Thyroid gland (tissue), 4 donors: Measurements from ENCODE around the gene EP400. TPM values are rescaled to one million over a fixed set of nuclear protein-coding genes. Genes with fewer than 3 reads are reported as not detected.

Experiments used
- DNase-seq, 2 donors: peaks; one replicate each; pipeline ENCODE4 v3.0.0-alpha.2; 2019
- H3K27ac ChIP-seq, 3 donors: fragments of 200-600 bp; sonication (generic); 1 replicate in 2 of 3; 2 replicates in 1 of 3; pipeline ENCODE4 v1.5.1; 2016 to 2019; ENCODE audit warnings: mild to moderate bottlenecking in 1 of 3, moderate library complexity in 1 of 3
- H3K27me3 ChIP-seq: fragments of 200-600 bp; sonication (generic); one replicate; pipeline ENCODE4 v1.5.1; 2019
- H3K36me3 ChIP-seq, 2 donors: fragments of 200-600 bp; sonication (generic); one replicate each; pipeline ENCODE4 v1.5.1; 2016 to 2019
- H3K4me1 ChIP-seq, 2 donors: fragments of 200-600 bp; sonication (generic); one replicate each; pipeline ENCODE4 v1.5.1; 2017 to 2019
- H3K4me3 ChIP-seq, 3 donors: fragments of 200-600 bp; sonication (generic); replicated peaks in 1 of 3; 1 replicate in 2 of 3; 2 replicates in 1 of 3; pipeline ENCODE4 v1.5.1; 2016; ENCODE audit warnings: mild to moderate bottlenecking in 1 of 3
- H3K9me3 ChIP-seq: fragments of 200-600 bp; sonication (generic); one replicate; pipeline ENCODE4 v1.5.1; 2017
- POLR2A ChIP-seq, 2 donors: fragments of 450-650 bp; IDR thresholded peaks; one replicate each; pipeline ENCODE4 v1.6.1; 2017; ENCODE audit warnings: antibody characterized with exemption in 2 of 2, mild to moderate bottlenecking in 2 of 2, moderate library complexity in 1 of 2
- WGBS, 2 donors: methylation state at CpG; one replicate each; pipeline ENCODE4 v1.1.5; 2017; 5-methylcytosine and 5-hydroxymethylcytosine counted together
- intact Hi-C: fragments of 100-400 bp; cut with DNase I; formaldehyde crosslinking; loops from one replicate; pipeline ENCODE4 v1.15.1; 2023
- total RNA-seq, 4 donors: library from RNA; depleted of rRNA; stranded (reverse); fragments of >200 nt; gene quantifications; one replicate each; pipeline ENCODE4 v1.2.3, GENCODE V29; 2016
- TF ChIP-seq, protein P1 (sequence below), 6 experiments: fragments of 200-600 bp in 3 of 6; fragments of 450-650 bp in 3 of 6; sonication (generic) in 3 of 6; IDR thresholded peaks; one replicate each; pipeline ENCODE4 v1.5.1; 2016 to 2019; ENCODE audit warnings: antibody characterized with exemption in 6 of 6, mild to moderate bottlenecking in 2 of 6, inconsistent platforms in 1 of 6, moderate library complexity in 1 of 6

The EP400 gene
- total RNA-seq, 4 donors from 2014 or later, result 22.1 to 51.8 (median 25.4) TPM

DNA sequence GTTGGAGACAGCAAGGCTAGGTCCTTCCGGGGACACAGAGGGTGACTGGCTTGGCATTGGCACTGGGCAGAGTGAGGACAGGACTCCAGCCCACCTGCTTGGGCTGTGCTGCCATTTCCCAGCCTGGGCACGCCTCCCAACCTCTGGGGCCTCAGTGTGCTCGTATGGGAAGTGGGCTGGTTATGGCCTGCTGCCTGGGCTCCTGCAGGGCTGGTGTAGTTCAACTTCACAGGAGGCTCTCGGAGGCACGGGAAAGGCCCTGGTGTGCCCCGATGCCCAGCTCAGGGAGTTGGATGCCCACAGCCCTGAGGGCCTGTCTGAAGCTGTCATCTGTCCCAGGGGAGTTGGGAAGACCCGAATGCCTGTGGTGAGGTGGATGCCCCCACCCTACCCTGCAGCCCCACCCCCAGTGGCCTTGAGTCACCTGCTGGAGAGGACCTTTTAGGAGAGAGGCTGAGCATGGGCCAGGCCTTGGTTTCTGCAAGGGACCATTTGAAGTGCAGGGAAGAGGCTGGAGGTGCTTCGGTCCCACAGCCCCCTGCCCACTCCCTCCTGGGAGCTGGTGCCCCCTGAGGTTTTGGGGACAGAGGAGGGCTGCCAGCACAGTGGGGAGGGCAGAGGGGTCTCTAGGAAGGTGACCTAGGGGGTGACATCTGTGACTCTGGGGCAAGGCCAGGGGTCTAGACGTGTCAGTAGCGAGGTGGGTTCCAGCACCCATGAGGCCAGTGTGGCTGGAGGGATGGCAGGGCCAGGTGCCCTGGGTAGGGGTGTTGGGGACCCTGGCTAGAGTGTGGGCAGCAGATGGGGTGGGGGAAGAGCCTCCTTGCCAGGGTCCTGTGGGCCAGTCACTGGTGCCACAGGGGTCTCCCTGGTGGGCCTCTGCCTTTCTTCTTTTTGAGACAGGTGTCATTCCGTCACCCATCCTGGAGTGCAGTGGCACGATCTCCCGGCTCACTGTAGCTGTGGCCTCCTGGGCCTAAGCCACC lies 46.2 kb upstream of the EP400 start:
- intact Hi-C loops, result no loop called here
- WGBS, 2 donors, result 92 to 95% methylated on average over 5 to 8 of the region's 13 CpGs
- Histone ChIP-seq H3K27ac (no peak overlapping the region), H3K4me1 (peaks cover 10 to 30% of the 10 kb centered on the region in 2 donors), H3K4me3 (no peak overlapping the region), H3K9me3 (no peaks in the 10 kb centered on the region), H3K36me3 (peaks cover 7 to 11% of the 10 kb centered on the region in 2 donors), H3K27me3 (no peaks in the 10 kb centered on the region)
- no peak for DNase-seq
- no peak for TF ChIP-seq POLR2A (IDR thresholded peaks at IDR 0.05)
- TF ChIP-seq, protein P1, sequence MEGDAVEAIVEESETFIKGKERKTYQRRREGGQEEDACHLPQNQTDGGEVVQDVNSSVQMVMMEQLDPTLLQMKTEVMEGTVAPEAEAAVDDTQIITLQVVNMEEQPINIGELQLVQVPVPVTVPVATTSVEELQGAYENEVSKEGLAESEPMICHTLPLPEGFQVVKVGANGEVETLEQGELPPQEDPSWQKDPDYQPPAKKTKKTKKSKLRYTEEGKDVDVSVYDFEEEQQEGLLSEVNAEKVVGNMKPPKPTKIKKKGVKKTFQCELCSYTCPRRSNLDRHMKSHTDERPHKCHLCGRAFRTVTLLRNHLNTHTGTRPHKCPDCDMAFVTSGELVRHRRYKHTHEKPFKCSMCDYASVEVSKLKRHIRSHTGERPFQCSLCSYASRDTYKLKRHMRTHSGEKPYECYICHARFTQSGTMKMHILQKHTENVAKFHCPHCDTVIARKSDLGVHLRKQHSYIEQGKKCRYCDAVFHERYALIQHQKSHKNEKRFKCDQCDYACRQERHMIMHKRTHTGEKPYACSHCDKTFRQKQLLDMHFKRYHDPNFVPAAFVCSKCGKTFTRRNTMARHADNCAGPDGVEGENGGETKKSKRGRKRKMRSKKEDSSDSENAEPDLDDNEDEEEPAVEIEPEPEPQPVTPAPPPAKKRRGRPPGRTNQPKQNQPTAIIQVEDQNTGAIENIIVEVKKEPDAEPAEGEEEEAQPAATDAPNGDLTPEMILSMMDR (IDR thresholded peaks at IDR 0.05), result no peak

DNA sequence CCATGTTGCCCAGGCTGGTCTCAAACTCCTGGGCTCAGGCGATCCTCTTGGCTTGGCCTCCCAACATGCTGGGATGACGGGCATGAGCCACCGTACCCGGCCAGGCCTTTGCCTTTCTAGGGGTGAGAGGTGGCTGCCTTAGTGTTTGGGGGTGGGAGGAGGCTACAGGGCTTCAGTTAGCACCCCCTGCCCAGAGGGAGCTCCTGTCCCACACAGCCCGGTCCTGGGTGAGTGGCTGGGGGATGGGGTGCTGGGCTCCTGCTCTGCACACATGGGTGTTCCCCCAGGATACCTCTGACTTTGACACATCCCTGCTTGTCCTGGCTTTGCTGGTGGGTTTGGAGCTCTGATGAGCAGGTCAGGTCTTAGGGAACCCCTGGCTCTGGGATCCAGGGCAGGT lies 45.4 kb upstream of the EP400 start:
- Histone ChIP-seq H3K4me3 (no peak overlapping the region), H3K36me3 (peaks cover 15 to 19% of the 10 kb centered on the region in 2 donors), H3K4me1 (peaks cover 10 to 30% of the 10 kb centered on the region in 2 donors), H3K9me3 (no peaks in the 10 kb centered on the region), H3K27me3 (no peaks in the 10 kb centered on the region), H3K27ac (no peak overlapping the region)
- WGBS, 2 donors, result 83 to 98% methylated on average over 4 to 5 of the region's 5 CpGs
- TF ChIP-seq POLR2A (IDR thresholded peaks at IDR 0.05), result no peak
- TF ChIP-seq, protein P1 (IDR thresholded peaks at IDR 0.05), result no peak
- DNase-seq, result no peak
- intact Hi-C loops, result no loop called here

DNA sequence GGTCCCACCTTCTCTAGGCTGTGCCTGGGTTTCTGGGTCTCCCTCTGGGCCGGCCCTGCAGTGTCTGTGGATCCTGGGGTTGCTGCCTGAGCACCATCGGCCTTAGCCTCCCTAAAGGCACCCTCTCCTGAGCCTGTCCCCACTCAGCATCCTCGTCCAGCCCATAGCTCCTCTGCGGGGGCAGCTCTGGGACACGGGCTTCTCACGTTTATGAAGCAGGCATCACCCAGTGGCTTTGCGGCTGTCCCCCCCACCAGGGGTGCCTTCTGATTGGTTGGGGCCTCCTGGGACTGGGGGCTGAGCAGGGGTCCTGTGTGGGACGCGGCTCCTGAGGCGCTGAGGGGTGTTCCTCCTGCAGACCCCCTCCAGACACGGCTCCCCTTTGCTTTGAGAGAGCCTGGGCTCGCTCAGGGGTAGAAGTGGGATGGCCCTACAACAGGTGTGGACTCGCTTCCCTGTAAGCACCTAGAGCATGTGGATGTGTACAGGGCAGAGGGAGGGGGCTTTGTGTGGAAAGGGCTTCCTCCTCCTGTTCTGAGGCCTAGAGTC lies 44.6 kb upstream of the EP400 start:
- intact Hi-C loops, result no loop called here
- TF ChIP-seq, protein P1 (IDR thresholded peaks at IDR 0.05), result no peak
- no peak for TF ChIP-seq POLR2A (IDR thresholded peaks at IDR 0.05)
- no peak overlapping the region for H3K27ac ChIP-seq
- H3K4me1 ChIP-seq, result peaks cover 10 to 30% of the 10 kb centered on the region in 2 donors
- 94 to 100% methylated on average over 6 to 11 of the region's 13 CpGs for WGBS, 2 donors
- peaks cover 23 to 27% of the 10 kb centered on the region in 2 donors for H3K36me3 ChIP-seq
- H3K4me3 ChIP-seq, result no peak overlapping the region
- no peaks in the 10 kb centered on the region for H3K9me3 ChIP-seq
- no peak for DNase-seq
- no peaks in the 10 kb centered on the region for H3K27me3 ChIP-seq

DNA sequence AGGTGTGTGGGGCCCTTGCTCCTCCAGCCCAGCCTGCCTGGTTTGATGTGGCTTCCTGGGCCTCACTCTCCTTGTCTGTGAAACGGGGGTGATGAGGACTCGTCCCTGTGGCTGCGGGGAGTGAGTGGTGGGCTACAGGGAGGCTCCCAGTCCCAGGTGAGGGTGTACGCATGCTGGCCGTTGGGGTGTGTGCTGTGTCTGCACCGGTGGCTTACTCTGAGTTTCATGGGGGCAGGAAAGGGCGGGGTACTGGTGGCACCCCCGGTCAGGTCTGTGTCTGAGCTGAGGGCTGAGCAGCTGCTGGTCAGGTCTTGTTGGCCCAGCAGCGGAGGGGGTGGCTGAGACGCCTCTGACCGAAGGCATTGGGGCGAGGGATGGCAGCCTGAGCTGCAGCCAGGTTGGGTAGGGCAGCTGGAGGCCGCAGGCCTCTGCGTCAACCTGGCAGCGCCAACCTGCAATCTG lies 44.1 kb upstream of the EP400 start:
- H3K36me3 ChIP-seq, result peaks cover 25 to 32% of the 10 kb centered on the region in 2 donors
- 93 to 95% methylated on average over 6 to 14 of the region's 15 CpGs for WGBS, 2 donors

More for the DNA sequence above, 44.1 kb upstream of the EP400 start:
- H3K9me3 ChIP-seq, result no peaks in the 10 kb centered on the region
- no peak for TF ChIP-seq POLR2A (IDR thresholded peaks at IDR 0.05)
- TF ChIP-seq, protein P1 (IDR thresholded peaks at IDR 0.05), result no peak
- H3K27me3 ChIP-seq, result no peaks in the 10 kb centered on the region
- no peak overlapping the region for H3K4me3 ChIP-seq
- DNase-seq, result no peak
- intact Hi-C loops, result no loop called here
- H3K27ac ChIP-seq, result no peak overlapping the region
- H3K4me1 ChIP-seq, result peaks cover 10 to 25% of the 10 kb centered on the region in 2 donors
